Hindlimb muscle (tissue), 1 donor: ENCODE data around the gene IL24. TPM values are rescaled to one million over a fixed set of nuclear protein-coding genes. Genes with fewer than 3 reads are reported as not detected.
A peak's percentile ranks its signal among the peaks of the same experiment; 100 is the strongest.
"Not testable (repeated sequence)": the region's sequence is repeated elsewhere in the genome, so short reads cannot be mapped to it uniquely, and the experiment has no call there.

Source experiments
- DNase-seq: peaks from one replicate; pipeline ENCODE4 v3.0.0-alpha.2; 2013
- polyA plus RNA-seq: library from polyadenylated mRNA; unstranded; fragments of 120-200 nt; gene quantifications from one replicate; pipeline ENCODE4 v1.2.1, GENCODE V29; 2013; ENCODE audit not compliant: insufficient read length

The IL24 gene
- 0.12 TPM for polyA plus RNA-seq

DNA sequence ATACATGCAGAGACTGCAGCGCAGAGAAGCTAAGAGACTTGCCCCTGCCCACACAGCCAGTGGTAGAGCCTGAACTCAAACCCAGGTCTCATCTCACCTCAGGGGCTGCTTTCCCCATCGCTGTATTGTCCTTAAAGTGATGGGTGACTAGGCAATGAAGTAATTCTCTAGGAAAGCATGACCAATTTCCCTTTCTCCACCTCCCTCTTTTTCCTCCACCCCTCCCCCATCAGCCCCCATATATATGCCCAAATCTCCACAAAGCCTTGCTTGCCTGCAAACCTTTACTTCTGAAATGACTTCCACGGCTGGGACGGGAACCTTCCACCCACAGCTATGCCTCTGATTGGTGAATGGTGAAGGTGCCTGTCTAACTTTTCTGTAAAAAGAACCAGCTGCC lies at the start of gene IL24:
IL24 (plus strand) TSS at position 269 of the 400 bp plus-strand sequence. CDS start 390 bp downstream, outside the sequence.
- DNase-seq = no peak

GRCh38 chr1:206847946-206848345 lies 49.3 kb upstream of the IL24 start:
- DNase-seq = no peak

DNA sequence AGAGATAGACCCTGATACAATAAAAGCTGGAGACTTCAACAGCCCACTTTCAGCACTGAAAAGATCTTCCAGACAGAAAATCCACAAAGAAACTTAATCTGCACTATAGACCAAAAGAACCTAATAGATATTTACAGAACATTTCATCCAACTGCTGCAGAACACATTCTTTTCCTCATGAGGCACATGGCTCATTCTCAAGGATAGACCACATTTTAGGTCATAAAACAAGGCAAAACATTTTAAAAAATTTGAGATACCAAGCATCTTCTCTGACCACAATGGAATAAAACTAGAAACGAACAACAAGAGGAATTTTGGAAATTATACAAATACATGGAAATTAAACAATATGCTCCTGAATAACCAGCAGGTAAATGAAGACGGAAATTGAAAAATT lies 46.8 kb upstream of the IL24 start:
- DNase-seq = no peak

GRCh38 chr1:206851341-206852010 lies 45.8 kb upstream of the IL24 start:
- no peak for DNase-seq

DNA sequence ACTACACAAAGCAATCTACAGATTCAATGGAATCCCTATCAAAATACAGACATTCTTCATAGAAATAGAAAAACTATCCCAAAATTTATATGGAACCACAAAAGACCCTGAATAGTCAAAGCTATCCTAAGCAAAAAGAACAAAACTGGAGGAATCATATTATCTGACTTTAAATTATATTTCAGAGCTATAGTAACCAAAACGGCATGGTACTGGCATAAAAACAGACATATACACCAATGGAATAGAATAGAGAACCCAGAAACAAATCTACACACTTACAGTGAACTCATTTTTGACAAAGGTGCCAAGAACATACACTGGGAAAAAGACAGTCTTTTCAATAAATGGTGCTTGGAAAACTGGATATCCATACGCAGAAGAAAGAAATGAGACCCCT lies 44.6 kb upstream of the IL24 start:
- not testable (repeated sequence) for DNase-seq

DNA sequence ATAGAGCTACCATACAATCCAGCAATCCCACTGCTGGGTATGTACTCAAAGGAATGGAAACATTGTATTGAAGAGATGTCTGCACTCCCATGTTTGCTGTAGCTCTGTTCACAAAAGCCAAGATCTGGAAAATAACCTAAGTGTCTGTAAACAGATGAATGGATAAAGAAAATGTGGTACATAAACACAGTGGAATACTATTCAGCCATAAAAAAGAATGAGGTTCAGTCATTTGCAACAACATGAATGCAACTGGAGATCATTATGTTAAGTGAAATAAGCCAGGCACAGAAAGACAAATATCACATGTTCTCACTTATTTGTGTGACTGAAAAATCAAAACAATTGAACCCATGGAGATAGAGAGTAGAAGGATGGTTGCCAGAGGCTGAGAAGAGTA lies 43.5 kb upstream of the IL24 start:
- DNase-seq = not testable (repeated sequence)

DNA sequence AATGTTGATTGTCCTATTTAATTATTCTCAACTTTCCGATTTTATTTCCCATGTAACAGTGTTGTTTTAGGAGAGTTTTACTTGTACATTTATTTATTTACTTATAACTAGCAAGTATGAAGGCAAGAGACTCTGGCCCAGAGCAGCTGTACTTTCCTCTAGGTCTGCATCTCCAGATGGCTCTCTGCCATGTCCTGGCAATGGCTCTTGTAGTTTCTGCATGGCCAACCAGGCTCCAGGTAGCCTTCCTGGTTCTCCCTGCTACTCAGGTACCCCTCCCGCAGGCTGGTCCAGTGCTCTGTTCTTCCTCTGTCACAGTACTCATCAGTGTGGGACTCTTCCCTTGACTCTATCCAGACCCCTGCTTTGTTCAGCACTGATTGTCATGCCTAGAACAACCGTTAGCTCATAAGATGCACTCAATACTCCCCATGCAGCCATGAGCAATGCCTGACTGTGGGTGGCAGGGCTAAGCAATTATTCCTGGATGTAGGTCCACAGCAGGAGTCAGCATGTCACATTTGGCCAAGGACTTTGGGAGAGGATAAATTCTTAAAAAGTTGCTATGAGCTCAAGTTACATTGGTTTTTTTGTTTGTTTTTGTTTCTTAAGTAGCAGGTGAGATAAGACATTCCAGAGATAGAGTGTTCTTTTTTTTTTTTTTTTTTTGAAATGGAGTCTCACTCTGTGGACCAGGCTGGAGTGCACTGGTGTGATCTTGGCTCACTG lies 42.7 kb upstream of the IL24 start:
- DNase-seq = no peak

GRCh38 chr1:206855859-206856258 lies 41.4 kb upstream of the IL24 start:
- DNase-seq = no peak

DNA sequence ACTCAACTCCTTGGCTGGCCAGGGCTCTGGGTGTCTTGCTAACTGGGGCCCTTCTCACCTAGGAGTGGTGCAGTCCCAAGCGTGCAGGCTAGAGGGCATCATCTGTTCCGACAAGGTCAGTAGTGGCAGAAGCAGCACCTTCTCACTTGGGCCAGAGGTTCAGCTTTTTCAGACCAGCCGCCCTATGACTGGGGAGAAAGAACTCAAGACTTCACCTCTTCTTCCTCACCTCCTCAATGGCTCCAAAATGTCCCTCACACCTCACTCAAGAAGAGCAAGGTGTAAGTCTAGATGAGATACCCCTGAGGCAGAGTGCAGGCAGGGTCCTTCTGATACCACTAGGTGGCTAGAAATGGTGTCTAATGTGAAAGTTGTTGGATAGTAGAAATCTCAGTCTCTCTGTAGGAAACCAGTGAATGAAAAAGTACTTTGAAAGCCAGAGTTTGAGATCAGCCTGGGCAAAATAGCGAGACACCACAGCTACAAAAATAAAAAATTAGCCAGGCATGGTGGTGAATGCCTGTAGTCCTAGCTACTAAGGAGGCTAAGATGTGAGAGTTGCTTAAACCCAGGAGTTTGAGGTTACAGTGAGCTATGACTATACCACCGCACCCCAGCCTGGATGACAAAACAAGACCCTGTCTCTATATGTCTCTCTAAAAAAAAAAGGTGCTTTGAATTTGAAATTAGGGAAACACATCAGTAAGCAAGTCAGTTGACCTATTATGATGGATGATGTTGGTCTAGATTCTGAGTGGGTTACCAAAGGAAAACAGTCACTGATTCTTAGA lies 40.4 kb upstream of the IL24 start:
- no peak for DNase-seq

DNA sequence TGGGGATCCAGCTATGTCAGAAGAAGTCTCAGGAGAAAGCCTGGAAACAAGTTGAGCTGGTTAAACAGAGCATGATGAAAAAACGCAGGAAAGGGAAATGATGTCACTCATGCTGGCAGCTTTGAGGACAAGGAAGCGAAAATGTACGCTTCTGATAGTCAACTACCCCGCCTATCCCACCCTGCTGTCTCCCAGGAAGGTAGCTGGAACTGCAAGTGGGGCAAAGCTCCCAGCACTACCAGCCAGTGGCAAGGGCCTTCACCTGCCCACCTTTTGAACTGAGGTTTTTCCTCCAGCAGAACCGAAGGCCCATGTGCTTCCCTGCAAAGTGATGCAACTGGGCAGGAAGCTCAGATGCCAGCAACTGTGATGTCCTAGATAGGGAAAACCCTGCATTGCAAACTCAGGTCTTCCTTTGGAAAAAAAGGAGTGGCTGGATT lies 38.1 kb upstream of the IL24 start:
- DNase-seq = peak; percentile 4

GRCh38 chr1:206860165-206860564 lies 37.1 kb upstream of the IL24 start:
- DNase-seq = no peak

- DNase-seq = no peak
Measured at GRCh38 chr1:206863266-206863665, 34.0 kb upstream of the IL24 start.

DNA sequence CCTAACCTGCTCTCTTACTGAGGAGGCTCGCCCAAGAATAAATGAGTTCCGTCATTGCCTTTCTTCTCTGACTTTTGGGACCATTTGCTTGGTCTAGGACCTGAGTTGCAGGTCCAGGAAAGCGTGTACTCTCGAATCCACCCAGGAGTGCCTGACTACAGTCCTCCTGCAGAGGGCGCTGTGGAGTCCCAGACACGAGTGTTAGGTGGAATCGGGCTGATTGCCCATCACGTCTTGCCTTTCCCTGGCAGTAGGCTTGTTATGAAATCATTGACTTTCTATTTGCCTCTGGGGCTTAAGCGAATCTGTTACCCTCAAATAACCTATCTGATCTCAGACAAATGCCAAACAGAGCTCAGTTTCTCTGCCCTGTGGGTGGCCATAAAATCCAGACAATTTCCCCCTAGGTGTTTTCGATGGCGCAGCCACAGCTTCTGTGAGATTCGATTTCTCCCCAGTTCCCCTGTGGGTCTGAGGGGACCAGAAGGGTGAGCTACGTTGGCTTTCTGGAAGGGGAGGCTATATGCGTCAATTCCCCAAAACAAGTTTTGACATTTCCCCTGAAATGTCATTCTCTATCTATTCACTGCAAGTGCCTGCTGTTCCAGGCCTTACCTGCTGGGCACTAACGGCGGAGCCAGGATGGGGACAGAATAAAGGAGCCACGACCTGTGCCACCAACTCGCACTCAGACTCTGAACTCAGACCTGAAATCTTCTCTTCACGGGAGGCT lies 32.1 kb upstream of the IL24 start, which contains the start of gene IL20:
IL20 (plus strand) TSS at position 685 of the 733 bp plus-strand sequence. CDS start 230 bp downstream, outside the sequence.
- DNase-seq = peak; percentile 22

- DNase-seq = no peak
Measured at GRCh38 chr1:206866062-206866461, 31.2 kb upstream of the IL24 start.

DNA sequence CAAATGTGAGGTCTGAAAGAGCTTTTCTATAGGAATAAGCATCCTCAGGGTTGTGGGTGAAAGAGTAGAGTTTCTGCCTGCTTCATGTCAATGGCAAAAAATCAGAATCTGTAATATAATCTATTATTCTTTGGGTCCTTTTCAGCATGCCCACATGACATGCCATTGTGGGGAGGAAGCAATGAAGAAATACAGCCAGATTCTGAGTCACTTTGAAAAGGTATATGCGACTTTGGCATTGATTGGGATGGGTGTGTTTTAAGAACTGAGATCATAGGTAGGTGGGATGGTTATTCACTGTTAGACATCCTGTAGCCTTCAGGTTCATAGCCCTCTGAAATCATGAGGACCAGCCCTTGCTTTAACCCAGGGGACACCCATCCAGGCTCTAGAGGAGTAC lies 30.0 kb upstream of the IL24 start:
- DNase-seq = no peak

DNA sequence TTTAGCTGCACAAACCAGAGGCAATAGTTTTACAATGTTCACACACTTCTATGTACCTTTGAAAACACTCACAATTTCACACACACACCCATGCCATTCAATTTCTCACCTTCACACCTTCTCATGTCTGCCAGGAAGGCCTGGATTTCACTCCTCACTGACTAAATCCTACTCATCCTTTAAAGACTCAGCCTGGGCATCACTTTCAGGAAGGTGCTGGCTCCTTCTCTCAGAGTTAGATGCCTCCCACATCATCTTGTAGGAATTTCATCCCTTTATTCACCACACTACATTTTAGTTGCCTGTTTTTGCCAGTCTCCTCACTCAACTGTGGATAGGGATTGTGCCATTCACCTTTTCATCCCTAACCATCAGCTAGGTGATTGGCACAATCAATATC lies 29.5 kb upstream of the IL24 start:
- no peak for DNase-seq

- DNase-seq = no peak
Measured at GRCh38 chr1:206868264-206868663, 29.0 kb upstream of the IL24 start.

DNA sequence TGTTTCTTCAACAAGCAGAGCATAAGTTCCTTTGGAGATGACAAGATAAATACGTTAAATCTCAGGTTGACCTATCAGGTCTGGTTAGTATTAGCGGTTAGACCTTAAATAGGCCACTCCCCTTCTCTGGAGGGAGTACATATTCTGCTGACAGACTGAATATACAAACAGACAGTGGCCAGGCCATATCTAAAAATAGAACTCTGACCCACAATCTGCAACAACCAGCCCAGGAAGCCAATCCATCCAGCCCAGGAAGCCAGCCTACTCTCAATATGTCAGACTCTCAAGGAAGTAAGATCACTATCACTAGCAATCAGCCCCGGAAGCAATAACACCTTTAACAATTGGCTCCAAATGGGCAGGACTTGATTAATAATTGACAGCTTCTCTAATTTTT lies 25.1 kb upstream of the IL24 start:
- no peak for DNase-seq

DNA sequence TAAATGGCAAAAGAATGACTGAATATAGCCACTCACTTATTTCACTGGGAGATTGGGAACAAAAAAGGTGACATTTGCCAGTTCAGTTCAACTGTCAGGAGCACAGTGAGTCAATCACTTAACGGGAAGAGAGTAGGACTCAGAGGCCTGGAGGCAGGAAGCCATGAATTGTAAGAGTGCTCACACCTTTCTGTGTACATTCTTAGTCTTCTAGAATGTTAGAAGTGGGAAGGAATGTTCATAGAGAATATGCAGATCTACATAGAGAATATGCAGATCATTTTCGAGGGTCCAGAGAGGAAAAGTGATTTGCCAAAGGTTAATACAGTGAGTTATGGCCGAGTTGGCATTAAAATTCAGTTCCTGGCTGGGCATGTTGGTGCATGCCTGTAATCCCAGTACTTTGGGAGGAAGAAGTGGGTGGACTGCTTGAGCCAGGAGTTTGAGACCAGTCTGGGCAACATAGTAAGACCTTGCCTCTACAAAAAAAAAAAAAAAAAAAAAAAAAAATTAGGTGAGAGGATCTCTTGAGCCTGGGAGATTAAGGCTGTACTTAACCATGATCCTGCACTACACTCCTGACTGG lies 23.5 kb upstream of the IL24 start:
- no peak for DNase-seq

- DNase-seq = no peak
Measured at GRCh38 chr1:206875752-206876377, 21.4 kb upstream of the IL24 start.

- no peak for DNase-seq
Measured at GRCh38 chr1:206878456-206878855, 18.8 kb upstream of the IL24 start.

- no peak for DNase-seq
Measured at GRCh38 chr1:206880314-206880713, 16.9 kb upstream of the IL24 start.
